Activated T-helper 2 cell treated with anti-CD3 and anti-CD28 coated beads, Interferon-gamma antibody, Interleukin-2, Interleukin-4, amounts not matched to agents 10 μg/mL and 5 μg/mL and 100 μg/mL, durations not matched to agents 14 hours and 24 hours and 36 hours (primary cell): ENCODE results near the gene GPX1. TPM values are rescaled to one million over a fixed set of nuclear protein-coding genes. Genes with fewer than 3 reads are reported as not detected.
A peak's percentile ranks its signal among the peaks of the same experiment; 100 is the strongest.
"Not testable (repeated sequence)": the region's sequence is repeated elsewhere in the genome, so short reads cannot be mapped to it uniquely, and the experiment has no call there.

Source experiments
- DNase-seq: peaks from one replicate; pipeline ENCODE4 v3.0.0; 2021; ENCODE audit warnings: low spot score
- H3K27ac Mint-ChIP-seq: one replicate; pipeline ENCODE4 v1.8.0; 2021; ENCODE audit warnings: mixed read lengths
- H3K27me3 Mint-ChIP-seq: one replicate; pipeline ENCODE4 v1.8.0; 2021; ENCODE audit warnings: low read depth, mixed read lengths
- H3K36me3 Mint-ChIP-seq: one replicate; pipeline ENCODE4 v1.8.0; 2021; ENCODE audit warnings: low read depth, mixed read lengths
- H3K4me1 Mint-ChIP-seq: one replicate; pipeline ENCODE4 v1.8.0; 2021; ENCODE audit warnings: low read depth, mixed read lengths
- H3K4me3 Mint-ChIP-seq: one replicate; pipeline ENCODE4 v1.8.0; 2021; ENCODE audit warnings: low read depth, mild to moderate bottlenecking, moderate library complexity, mixed read lengths
- H3K9me3 Mint-ChIP-seq: one replicate; pipeline ENCODE4 v1.8.0; 2021; ENCODE audit warnings: mixed read lengths
- intact Hi-C: fragments of 100-400 bp; cut with micrococcal nuclease; formaldehyde crosslinking; loops from one replicate; pipeline ENCODE4 v1.15.1; 2023
- total RNA-seq: library from RNA; stranded (reverse); gene quantifications from 2 replicates; pipeline ENCODE4 v1.2.3, GENCODE V29; 2022

Gene GPX1
- total RNA-seq, 1 donor from 2014 or later, result 173 TPM

- H3K36me3 Mint-ChIP-seq, result peaks cover 22% of the 10 kb centered on the region
- H3K27ac Mint-ChIP-seq, result peak overlapping the region; percentile 15
- DNase-seq, result no peak
- intact Hi-C loops, result no loop called here
- no peak overlapping the region for H3K4me3 Mint-ChIP-seq
- H3K4me1 Mint-ChIP-seq, result peaks cover 11% of the 10 kb centered on the region
- no peaks in the 10 kb centered on the region for H3K27me3 Mint-ChIP-seq
- H3K9me3 Mint-ChIP-seq, result no peaks in the 10 kb centered on the region
Measured at GRCh38 chr3:49351521-49352011, 6.6 kb downstream of the GPX1 start.

GRCh38 chr3:49349348-49350114, 8.6 kb downstream of the GPX1 start:
- no peaks in the 10 kb centered on the region for H3K9me3 Mint-ChIP-seq
- H3K27me3 Mint-ChIP-seq, result no peaks in the 10 kb centered on the region
- no peak overlapping the region for H3K27ac Mint-ChIP-seq
- intact Hi-C loops, result no loop called here
- H3K4me3 Mint-ChIP-seq, result no peak overlapping the region
- no peak for DNase-seq
- peaks cover 12% of the 10 kb centered on the region for H3K4me1 Mint-ChIP-seq
- peaks cover 9% of the 10 kb centered on the region for H3K36me3 Mint-ChIP-seq

DNA sequence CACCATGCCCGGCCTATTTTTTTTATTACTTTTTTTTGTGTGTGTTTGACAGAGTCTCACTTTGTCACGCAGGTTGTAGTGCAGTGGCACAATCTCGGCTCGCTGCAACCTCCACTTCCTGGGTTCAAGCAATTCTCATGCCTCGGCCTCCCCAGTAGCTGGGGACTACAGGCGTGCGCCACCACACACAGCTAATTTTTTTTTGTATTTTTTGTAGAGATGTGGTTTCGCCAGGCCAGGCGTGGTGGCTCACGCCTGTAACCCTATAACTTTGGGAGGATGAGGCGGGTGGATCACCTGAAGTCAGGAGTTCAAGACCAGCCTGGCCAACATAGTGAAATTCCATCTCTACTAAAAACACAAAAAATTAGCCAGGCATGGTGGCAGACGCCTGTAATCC, 9.8 kb downstream of the GPX1 start:
- H3K27ac Mint-ChIP-seq, H3K36me3 Mint-ChIP-seq, intact Hi-C loops, DNase-seq, H3K27me3 Mint-ChIP-seq, H3K4me3 Mint-ChIP-seq, H3K9me3 Mint-ChIP-seq: not testable (repeated sequence)
- peaks cover 12% of the 10 kb centered on the region for H3K4me1 Mint-ChIP-seq

GRCh38 chr3:49346797-49347251, 11.3 kb downstream of the GPX1 start:
- Mint-ChIP-seq H3K4me1 (peaks cover 16% of the 10 kb centered on the region), H3K36me3 (no peaks in the 10 kb centered on the region), H3K9me3 (no peaks in the 10 kb centered on the region), H3K4me3 (no peak overlapping the region), H3K27ac (no peak overlapping the region), H3K27me3 (no peaks in the 10 kb centered on the region)
- no peak for DNase-seq
- intact Hi-C loops, result no loop called here

DNA sequence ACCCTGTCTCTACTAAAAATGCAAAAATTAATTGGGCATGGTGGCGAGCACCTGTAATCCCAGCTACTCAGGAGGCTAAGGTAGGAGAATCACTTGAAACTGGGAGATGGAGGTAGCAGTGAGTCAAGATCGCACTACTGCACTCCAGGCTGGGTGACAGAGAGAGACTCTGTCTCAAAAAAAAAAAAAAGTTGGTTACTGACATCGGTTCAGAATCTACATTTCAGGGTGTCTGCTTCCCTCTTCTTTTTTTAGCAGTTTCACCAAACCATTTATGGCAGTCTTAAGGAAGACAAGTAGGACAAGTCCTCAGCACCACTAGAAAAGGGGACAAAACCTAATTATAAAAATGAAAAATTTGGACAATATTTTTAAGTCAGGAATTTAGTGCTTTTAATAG, 15.0 kb downstream of the GPX1 start:
- Mint-ChIP-seq H3K4me3 (no peak overlapping the region), H3K27me3 (no peaks in the 10 kb centered on the region), H3K9me3 (no peaks in the 10 kb centered on the region), H3K36me3 (peaks cover 5% of the 10 kb centered on the region), H3K4me1 (peaks cover 34% of the 10 kb centered on the region), H3K27ac (no peak overlapping the region)
- no peak for DNase-seq
- intact Hi-C loops, result loop anchor here (5.0 kb wide), 2 partner anchors 84 to 176 kb away; partner anchors contain the start of genes CCDC71 and NICN1

- Mint-ChIP-seq H3K27me3 (no peaks in the 10 kb centered on the region), H3K27ac (peak overlapping the region; percentile 89), H3K9me3 (no peaks in the 10 kb centered on the region), H3K4me3 (peak overlapping the region; percentile 43), H3K36me3 (peaks cover 11% of the 10 kb centered on the region), H3K4me1 (peaks cover 37% of the 10 kb centered on the region)
- DNase-seq, result no peak
- intact Hi-C loops, result loop anchor here (2.0 to 5.0 kb wide), 3 partner anchors 85 to 247 kb away; partner anchors contain the start of genes CCDC71, NICN1 and QRICH1
Measured at GRCh38 chr3:49341996-49342395, 16.2 kb downstream of the GPX1 start.

- H3K27ac Mint-ChIP-seq, result peak within 1 kb of the TSS; percentile 96
- no peaks in the 10 kb centered on the region for H3K27me3 Mint-ChIP-seq
- peaks cover 21% of the 10 kb centered on the region for H3K36me3 Mint-ChIP-seq
- peaks cover 36% of the 10 kb centered on the region for H3K4me1 Mint-ChIP-seq
- DNase-seq, result peak; percentile 91
- intact Hi-C loops, result loop anchor here (1.0 to 5.0 kb wide), 6 partner anchors 18 to 245 kb away; partner anchors contain the start of genes CCDC71, GPX1, NICN1 and QRICH1
- peak within 1 kb of the TSS; percentile 95 for H3K4me3 Mint-ChIP-seq
- H3K9me3 Mint-ChIP-seq, result no peaks in the 10 kb centered on the region
Measured at GRCh38 chr3:49339941-49340800, 18.0 kb downstream of the GPX1 start, which contains the start of gene USP4. Gene USP4, minus strand, starts transcription at chr3:49340053. Its CDS starts 29 bp downstream, at chr3:49340024.

DNA sequence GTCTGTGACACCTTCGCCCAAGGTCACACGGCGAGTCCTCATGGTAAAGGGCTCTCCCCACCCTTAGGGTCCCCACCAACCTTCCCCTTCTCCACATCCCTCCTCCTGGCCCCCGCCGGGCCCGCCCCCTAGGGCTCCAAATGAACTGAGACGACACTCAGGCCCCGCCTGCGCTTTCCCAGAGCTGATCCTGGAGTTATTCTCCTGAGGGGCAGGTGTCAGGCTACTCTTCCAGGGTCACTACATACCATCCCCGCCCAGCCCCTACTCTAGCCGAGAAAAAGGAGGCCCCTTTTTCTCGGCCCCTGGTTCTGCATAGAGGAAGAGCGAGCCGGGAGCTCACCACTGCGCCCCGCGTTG, 18.6 kb downstream of the GPX1 start:
- Mint-ChIP-seq H3K9me3 (no peaks in the 10 kb centered on the region), H3K4me1 (peaks cover 33% of the 10 kb centered on the region), H3K36me3 (peaks cover 28% of the 10 kb centered on the region), H3K27ac (peak overlapping the region; percentile 96), H3K27me3 (no peaks in the 10 kb centered on the region), H3K4me3 (peak overlapping the region; percentile 95)
- intact Hi-C loops, result no loop called here
- DNase-seq, result peak; percentile 31

DNA sequence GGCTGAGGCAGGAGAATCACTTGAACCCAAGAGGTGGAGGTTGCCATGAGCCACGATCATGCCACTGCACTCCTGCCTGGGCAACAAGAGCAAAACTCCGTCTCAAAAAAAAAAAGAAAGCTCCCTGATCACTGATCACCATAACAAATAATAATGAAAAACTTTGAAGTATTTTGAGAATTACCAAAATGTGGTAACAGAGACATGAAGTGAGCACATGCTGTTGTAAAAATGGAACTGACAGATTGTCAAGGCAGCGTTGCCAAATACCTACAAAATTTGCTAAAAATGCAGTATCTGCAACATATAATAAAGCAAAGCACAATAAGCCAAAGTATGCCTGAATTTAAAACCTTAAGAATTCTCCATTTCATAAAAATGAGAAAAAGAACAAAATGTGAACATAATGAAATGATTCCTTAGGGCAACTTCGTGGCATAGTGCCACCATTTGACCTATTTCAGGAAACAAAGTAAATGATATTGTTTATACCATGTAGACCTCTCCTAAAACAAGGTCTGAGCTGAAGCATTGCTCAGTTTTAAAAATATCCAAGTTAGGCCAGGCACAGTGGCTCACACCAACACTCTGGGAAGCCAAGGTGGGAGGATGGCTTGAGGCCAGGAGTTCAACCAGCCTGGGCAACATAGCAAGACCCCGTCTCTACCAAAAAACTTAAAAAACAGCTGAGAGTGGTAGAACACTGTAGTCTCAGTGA, 24.1 kb downstream of the GPX1 start:
- no peak for DNase-seq
- H3K27me3 Mint-ChIP-seq, result no peaks in the 10 kb centered on the region
- no peaks in the 10 kb centered on the region for H3K9me3 Mint-ChIP-seq
- intact Hi-C loops, result no loop called here
- H3K36me3 Mint-ChIP-seq, result peaks cover 67% of the 10 kb centered on the region
- no peak overlapping the region for H3K4me3 Mint-ChIP-seq
- peak overlapping the region; percentile 22 for H3K27ac Mint-ChIP-seq
- H3K4me1 Mint-ChIP-seq, result peaks cover 20% of the 10 kb centered on the region

DNA sequence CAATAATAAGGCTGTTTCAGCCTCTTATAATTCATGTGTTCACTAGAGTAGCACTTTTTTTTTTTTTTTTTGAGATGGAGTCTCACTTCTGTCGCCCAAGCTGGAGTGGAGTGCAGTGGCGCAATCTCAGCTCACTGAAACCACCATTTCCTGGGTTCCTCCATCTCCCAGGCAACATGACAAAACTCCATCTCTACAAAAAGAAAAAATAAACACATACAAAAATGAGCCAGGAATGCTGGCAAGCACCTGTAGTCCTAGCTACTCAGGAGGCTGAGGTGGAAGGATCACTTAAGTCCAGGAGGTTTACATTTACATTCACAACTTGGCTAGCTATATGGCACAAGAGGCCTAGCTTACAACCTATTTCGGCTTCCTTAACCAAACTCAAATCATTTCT, 25.1 kb downstream of the GPX1 start:
- no peak for DNase-seq
- Mint-ChIP-seq H3K4me1 (peaks cover 12% of the 10 kb centered on the region), H3K9me3 (no peaks in the 10 kb centered on the region), H3K27ac (no peak overlapping the region), H3K27me3 (no peaks in the 10 kb centered on the region), H3K36me3 (peaks cover 66% of the 10 kb centered on the region), H3K4me3 (no peak overlapping the region)
- intact Hi-C loops, result no loop called here

DNA sequence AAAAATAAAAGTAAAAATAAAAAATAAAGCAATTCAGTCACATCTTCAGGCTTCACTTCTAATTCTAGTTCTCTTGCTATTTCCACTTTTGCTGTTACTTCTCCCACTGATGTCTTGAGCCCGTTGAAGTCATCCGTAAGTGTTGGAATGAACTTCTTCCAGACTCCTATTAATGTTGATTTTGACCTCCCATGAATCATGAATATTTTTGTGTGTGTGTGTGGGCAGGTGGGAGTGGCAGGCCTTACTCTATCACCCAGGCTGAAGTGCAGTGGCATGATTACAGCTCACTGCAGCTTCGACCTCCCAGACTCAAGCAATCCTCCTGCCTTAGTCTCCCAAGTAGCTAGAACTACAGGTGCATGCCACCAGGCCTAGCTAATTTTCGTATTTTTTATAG, 29.0 kb downstream of the GPX1 start:
- no peak overlapping the region for H3K4me3 Mint-ChIP-seq
- H3K36me3 Mint-ChIP-seq, result peaks cover 69% of the 10 kb centered on the region
- intact Hi-C loops, result no loop called here
- H3K9me3 Mint-ChIP-seq, result no peaks in the 10 kb centered on the region
- no peak for DNase-seq
- H3K27me3 Mint-ChIP-seq, result no peaks in the 10 kb centered on the region
- peaks cover 8% of the 10 kb centered on the region for H3K4me1 Mint-ChIP-seq
- no peak overlapping the region for H3K27ac Mint-ChIP-seq

DNA sequence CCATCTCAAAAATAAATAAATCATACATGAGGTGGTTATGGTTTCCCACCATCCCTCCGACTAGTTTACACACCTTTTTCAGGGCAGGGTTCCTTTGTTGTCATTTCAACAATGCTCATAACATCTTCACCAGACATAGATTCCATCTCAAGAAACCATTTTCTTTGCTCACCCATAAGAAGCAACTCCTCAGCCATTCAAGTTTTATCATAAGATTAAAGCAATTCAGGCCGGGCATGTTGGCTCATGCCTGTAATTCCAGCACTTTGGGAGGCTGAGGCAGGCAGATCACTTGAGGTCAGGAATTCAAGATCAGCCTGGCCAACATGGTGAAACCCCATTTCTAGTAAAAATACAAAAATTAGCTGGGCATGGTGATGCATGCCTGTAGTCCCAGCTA, 29.8 kb downstream of the GPX1 start:
- H3K4me3 Mint-ChIP-seq, intact Hi-C loops, H3K4me1 Mint-ChIP-seq, H3K9me3 Mint-ChIP-seq, DNase-seq, H3K27me3 Mint-ChIP-seq, H3K27ac Mint-ChIP-seq: not testable (repeated sequence)
- peaks cover 69% of the 10 kb centered on the region for H3K36me3 Mint-ChIP-seq
